Measurements from ENCODE around the gene UGT2A3. TPM values are rescaled to one million over a fixed set of nuclear protein-coding genes. Genes with fewer than 3 reads are reported as not detected.

UGT2A3 gene
- total and polyA plus RNA-seq, 2 experiments from 2014 or later = not detected

DNA sequence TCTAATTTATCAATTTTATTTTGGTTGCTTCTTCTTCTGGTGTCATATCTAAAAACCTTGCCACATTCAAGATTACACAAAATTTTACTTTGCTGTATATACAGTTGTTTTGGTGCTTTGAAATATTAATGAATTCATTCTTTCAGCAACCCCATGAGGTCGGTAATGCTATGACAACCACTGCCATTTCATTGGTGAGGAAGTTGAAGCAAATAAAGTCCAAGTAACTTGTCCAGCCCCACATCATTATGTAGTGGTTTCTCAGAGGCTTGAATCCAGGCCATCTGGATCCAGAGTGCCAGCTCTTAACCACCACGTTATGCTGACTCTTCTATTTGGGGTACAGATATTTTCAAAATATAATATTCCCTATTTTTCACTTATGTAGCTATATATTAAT is 42.2 kb downstream of the UGT2A3 start:
- DNase-seq (ENCODE audit: low read depth in 1 of 2, low spot score in 1 of 2) = no peak
- Histone ChIP-seq H3K9me3 (ENCODE audit: low read depth) (no peaks in the 10 kb centered on the region), H3K4me3 (no peak overlapping the region), H3K27ac (no peak overlapping the region), H3K27me3 (no peaks in the 10 kb centered on the region), H3K36me3 (no peaks in the 10 kb centered on the region), H3K4me1 (ENCODE audit: low read depth) (no peaks in the 10 kb centered on the region)
- TF ChIP-seq CTCF (IDR thresholded peaks at IDR 0.05; ENCODE audit: low read depth, low read length) = no peak

GRCh38 chr4:68907788-68908700 is 43.6 kb downstream of the UGT2A3 start:
- H3K9me3 ChIP-seq (ENCODE audit: low read depth) = no peaks in the 10 kb centered on the region
- H3K4me3 ChIP-seq = no peak overlapping the region
- DNase-seq (ENCODE audit: low read depth in 1 of 2, low spot score in 1 of 2) = no peak
- no peak for TF ChIP-seq CTCF (IDR thresholded peaks at IDR 0.05; ENCODE audit: low read depth, low read length)
- H3K36me3 ChIP-seq = no peaks in the 10 kb centered on the region
- H3K27me3 ChIP-seq = no peaks in the 10 kb centered on the region
- no peaks in the 10 kb centered on the region for H3K4me1 ChIP-seq (ENCODE audit: low read depth)
- no peak overlapping the region for H3K27ac ChIP-seq

DNA sequence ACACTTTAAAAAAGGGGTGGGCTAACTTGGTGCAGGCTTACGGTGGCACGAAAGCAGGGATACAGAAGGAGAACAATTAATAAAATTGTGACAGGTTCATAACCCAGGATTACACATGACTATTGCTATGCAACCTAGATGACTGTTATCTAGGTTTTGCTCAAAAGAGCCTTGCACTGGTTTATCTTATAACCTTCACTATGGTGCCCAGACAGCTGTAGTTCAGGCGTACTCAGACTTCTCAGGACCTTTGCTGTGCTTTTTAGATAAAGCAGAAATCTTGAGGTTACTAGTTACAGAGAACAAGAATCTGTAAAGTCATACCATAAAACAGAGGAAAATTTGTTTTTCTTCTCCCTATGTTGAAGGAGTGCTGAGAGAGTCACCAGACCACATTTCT is 44.4 kb downstream of the UGT2A3 start:
- H3K4me3 ChIP-seq = no peak overlapping the region
- H3K36me3 ChIP-seq = no peaks in the 10 kb centered on the region
- no peak for TF ChIP-seq CTCF (IDR thresholded peaks at IDR 0.05; ENCODE audit: low read depth, low read length)
- DNase-seq (ENCODE audit: low read depth in 1 of 2, low spot score in 1 of 2) = no peak
- no peaks in the 10 kb centered on the region for H3K9me3 ChIP-seq (ENCODE audit: low read depth)
- H3K27ac ChIP-seq = no peak overlapping the region
- H3K4me1 ChIP-seq (ENCODE audit: low read depth) = no peaks in the 10 kb centered on the region
- no peaks in the 10 kb centered on the region for H3K27me3 ChIP-seq

- Histone ChIP-seq H3K9me3 (ENCODE audit: low read depth) (no peaks in the 10 kb centered on the region), H3K36me3 (no peaks in the 10 kb centered on the region), H3K27me3 (no peaks in the 10 kb centered on the region), H3K4me1 (ENCODE audit: low read depth) (no peaks in the 10 kb centered on the region), H3K4me3 (no peak overlapping the region), H3K27ac (no peak overlapping the region)
- no peak for TF ChIP-seq CTCF (IDR thresholded peaks at IDR 0.05; ENCODE audit: low read depth, low read length)
- no peak for DNase-seq (ENCODE audit: low read depth in 1 of 2, low spot score in 1 of 2)
These were observed 44.8 kb downstream of the UGT2A3 start for GRCh38 chr4:68906780-68907137.

DNA sequence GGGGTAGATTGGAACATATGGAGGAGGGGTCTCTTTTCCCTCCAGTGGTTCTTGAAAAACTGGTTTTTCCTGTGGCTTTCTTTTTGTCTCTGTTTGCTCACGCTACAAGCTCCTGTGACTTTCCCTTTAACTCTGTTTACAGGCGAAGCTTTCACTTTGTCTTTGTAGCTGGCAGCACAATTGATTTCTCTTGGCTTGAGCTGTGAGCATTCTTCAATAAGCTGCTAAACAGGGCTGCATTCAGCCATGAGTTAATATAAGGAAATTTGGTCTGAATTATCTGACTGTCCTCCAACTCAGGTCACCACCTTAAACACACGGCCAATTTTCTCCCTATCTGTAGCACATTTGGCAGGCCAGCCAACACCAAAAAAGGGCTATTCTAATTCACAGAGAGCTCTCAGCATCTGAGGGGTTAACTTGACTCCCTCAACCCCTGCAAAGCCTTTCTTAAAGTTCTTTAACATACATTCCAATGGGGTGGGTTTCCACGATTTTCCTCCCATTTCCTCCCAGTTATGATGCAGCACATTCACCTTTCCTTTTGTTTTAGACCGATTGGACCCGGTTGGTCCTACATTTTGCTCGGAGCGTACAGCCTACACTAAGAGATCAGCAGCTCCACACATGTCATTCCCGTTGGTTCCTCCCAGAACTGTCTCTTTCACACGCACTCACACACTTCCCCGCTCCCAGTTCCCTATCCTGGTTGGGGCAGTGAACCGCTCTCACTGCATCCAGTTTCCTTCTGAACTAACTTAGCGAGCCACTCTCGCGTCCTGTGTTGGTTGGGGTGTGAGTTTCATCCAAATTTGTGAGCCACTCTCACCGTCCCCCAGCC is 45.4 kb downstream of the UGT2A3 start:
- TF ChIP-seq CTCF (IDR thresholded peaks at IDR 0.05; ENCODE audit: low read depth, low read length) = no peak
- no peak for DNase-seq (ENCODE audit: low read depth in 1 of 2, low spot score in 1 of 2)
- H3K27me3 ChIP-seq = no peaks in the 10 kb centered on the region
- H3K36me3 ChIP-seq = no peaks in the 10 kb centered on the region
- H3K4me3 ChIP-seq = no peak overlapping the region
- no peaks in the 10 kb centered on the region for H3K4me1 ChIP-seq (ENCODE audit: low read depth)
- H3K27ac ChIP-seq = no peak overlapping the region
- H3K9me3 ChIP-seq (ENCODE audit: low read depth) = no peaks in the 10 kb centered on the region
